ENCODE data around the gene TDRD12.

DNA sequence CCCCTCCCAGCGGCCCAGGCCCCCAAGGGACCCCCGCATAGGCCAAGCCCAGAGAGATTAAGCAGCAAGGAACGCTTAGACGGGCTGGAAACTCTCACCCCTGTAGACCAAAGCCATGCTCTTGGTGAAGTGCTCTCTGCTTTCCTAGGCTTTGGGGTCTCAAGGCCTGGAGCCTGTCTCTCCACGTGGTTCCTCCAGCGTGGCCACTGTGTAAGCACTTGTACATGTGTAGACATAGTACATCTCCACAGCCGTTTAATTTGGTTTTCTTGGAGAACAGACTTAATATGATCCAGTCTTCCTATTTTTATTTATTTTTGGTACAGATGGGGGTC lies 26.9 kb upstream of the TDRD12 start:
- TF ChIP-seq POLR2A (IDR thresholded peaks at IDR 0.05; ENCODE audit: low read length) (no peak), GATA1 (IDR thresholded peaks at IDR 0.05; ENCODE audit: low read depth, low read length) (no peak)
